ENCODE data around the gene POLR3C. TPM values are rescaled to one million over a fixed set of nuclear protein-coding genes. Genes with fewer than 3 reads are reported as not detected.

POLR3C gene
- total and polyA plus RNA-seq, 2 of the 13 experiments (the other 11 are each of a cell fraction or from before 2014, with no cell fraction given): 15.5 to 24.3 TPM

DNA sequence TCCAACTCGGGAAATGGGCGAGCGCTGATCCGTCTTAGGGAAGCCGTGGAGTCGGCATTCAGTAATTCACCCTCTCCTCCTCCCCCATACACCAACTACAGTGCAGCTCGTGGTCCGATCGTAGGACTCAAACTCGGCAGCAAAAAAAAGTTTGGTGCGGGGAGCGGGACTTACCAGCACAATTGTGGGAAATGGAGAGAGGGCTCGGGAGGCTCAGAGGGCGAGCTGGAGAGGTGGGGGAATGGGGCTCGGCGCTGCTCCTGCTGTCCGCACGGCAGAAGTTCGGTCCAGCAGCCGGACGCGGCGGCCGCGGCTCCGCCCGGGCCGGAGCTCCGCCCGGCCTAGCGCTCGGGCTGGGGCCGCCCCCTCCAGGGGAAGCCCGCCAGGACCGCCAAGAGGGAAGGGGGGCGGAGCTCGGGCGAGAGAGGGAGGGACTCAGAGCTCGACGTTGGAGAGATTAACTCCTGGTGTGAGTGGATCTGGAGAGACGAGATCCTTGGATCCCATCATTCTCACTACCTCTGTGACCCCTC is 35.6 kb downstream of the POLR3C start (continued):
- no peak for TF ChIP-seq CCDC6 (CRISPR knock-in tag; IDR thresholded peaks at IDR 0.05)
- TF ChIP-seq, protein P1, sequence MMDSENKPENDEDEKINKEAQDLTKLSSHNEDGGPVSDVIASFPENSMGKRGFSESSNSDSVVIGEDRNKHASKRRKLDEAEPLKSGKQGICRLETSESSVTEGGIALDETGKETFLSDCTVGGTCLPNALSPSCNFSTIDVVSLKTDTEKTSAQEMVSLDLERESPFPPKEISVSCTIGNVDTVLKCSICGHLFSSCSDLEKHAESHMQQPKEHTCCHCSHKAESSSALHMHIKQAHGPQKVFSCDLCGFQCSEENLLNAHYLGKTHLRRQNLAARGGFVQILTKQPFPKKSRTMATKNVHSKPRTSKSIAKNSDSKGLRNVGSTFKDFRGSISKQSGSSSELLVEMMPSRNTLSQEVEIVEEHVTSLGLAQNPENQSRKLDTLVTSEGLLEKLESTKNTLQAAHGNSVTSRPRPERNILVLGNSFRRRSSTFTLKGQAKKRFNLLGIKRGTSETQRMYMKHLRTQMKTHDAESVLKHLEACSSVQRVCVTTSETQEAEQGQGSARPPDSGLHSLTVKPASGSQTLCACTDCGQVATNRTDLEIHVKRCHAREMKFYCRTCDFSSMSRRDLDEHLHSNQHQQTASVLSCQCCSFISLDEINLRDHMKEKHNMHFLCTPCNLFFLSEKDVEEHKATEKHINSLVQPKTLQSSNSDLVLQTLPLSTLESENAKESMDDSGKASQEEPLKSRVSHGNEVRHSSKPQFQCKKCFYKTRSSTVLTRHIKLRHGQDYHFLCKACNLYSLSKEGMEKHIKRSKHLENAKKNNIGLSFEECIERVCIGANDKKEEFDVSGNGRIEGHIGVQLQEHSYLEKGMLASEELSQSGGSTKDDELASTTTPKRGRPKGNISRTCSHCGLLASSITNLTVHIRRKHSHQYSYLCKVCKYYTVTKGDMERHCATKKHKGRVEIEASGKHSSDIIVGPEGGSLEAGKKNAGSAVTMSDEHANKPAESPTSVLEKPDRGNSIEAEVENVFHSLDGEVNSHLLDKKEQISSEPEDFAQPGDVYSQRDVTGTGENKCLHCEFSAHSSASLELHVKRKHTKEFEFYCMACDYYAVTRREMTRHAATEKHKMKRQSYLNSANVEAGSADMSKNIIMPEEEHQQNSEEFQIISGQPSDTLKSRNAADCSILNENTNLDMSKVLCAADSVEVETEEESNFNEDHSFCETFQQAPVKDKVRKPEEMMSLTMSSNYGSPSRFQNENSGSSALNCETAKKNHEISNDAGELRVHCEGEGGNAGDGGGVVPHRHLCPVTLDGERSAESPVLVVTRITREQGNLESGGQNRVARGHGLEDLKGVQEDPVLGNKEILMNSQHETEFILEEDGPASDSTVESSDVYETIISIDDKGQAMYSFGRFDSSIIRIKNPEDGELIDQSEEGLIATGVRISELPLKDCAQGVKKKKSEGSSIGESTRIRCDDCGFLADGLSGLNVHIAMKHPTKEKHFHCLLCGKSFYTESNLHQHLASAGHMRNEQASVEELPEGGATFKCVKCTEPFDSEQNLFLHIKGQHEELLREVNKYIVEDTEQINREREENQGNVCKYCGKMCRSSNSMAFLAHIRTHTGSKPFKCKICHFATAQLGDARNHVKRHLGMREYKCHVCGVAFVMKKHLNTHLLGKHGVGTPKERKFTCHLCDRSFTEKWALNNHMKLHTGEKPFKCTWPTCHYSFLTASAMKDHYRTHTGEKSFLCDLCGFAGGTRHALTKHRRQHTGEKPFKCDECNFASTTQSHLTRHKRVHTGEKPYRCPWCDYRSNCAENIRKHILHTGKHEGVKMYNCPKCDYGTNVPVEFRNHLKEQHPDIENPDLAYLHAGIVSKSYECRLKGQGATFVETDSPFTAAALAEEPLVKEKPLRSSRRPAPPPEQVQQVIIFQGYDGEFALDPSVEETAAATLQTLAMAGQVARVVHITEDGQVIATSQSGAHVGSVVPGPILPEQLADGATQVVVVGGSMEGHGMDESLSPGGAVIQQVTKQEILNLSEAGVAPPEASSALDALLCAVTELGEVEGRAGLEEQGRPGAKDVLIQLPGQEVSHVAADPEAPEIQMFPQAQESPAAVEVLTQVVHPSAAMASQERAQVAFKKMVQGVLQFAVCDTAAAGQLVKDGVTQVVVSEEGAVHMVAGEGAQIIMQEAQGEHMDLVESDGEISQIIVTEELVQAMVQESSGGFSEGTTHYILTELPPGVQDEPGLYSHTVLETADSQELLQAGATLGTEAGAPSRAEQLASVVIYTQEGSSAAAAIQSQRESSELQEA (CRISPR knock-in tag; IDR thresholded peaks at IDR 0.05; ENCODE audit: not compliant biosample characterization): no peak
- no peak for TF ChIP-seq ZBTB20 (CRISPR knock-in tag; IDR thresholded peaks at IDR 0.05; ENCODE audit: borderline replicate concordance, low read depth)
- TF ChIP-seq POLR2AphosphoS5 (IDR thresholded peaks at IDR 0.05; ENCODE audit: low read depth, low read length): peak; percentile 30; the same call in 1 of the 2 replicates
- TF ChIP-seq ZNF382 (CRISPR knock-in tag; IDR thresholded peaks at IDR 0.05; ENCODE audit: borderline replicate concordance): no peak
- no peak for TF ChIP-seq CBX5 (CRISPR knock-in tag; IDR thresholded peaks at IDR 0.05; ENCODE audit: borderline replicate concordance)
- 0 out of 2 replicates have a peak, but pooled peaks have one; percentile 16 for TF ChIP-seq ZNF619 (CRISPR knock-in tag; IDR thresholded peaks at IDR 0.05)
- TF ChIP-seq, protein P2, sequence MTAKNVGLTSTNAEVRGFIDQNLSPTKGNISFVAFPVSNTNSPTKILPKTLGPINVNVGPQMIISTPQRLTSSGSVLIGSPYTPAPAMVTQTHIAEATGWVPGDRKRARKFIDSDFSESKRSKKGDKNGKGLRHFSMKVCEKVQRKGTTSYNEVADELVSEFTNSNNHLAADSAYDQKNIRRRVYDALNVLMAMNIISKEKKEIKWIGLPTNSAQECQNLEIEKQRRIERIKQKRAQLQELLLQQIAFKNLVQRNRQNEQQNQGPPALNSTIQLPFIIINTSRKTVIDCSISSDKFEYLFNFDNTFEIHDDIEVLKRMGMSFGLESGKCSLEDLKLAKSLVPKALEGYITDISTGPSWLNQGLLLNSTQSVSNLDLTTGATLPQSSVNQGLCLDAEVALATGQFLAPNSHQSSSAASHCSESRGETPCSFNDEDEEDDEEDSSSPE (CRISPR knock-in tag; IDR thresholded peaks at IDR 0.05): peak; percentile 63
- TF ChIP-seq, protein P3, sequence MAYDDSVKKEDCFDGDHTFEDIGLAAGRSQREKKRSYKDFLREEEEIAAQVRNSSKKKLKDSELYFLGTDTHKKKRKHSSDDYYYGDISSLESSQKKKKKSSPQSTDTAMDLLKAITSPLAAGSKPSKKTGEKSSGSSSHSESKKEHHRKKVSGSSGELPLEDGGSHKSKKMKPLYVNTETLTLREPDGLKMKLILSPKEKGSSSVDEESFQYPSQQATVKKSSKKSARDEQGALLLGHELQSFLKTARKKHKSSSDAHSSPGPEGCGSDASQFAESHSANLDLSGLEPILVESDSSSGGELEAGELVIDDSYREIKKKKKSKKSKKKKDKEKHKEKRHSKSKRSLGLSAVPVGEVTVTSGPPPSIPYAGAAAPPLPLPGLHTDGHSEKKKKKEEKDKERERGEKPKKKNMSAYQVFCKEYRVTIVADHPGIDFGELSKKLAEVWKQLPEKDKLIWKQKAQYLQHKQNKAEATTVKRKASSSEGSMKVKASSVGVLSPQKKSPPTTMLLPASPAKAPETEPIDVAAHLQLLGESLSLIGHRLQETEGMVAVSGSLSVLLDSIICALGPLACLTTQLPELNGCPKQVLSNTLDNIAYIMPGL (CRISPR knock-in tag; IDR thresholded peaks at IDR 0.05; ENCODE audit: borderline replicate concordance in 1 of 2, low read depth in 1 of 2): peak; percentile 13 to 48; a peak in 2 of 4 replicates
- 0 out of 2 replicates have a peak, but pooled peaks have one; percentile 13 for TF ChIP-seq ZBTB38 (CRISPR knock-in tag; IDR thresholded peaks at IDR 0.05)
- TF ChIP-seq ARNTL (CRISPR knock-in tag; IDR thresholded peaks at IDR 0.05): 0 out of 2 replicates have a peak, but pooled peaks have one; percentile 7
- TF ChIP-seq TBX2 (CRISPR knock-in tag; IDR thresholded peaks at IDR 0.05; ENCODE audit: borderline replicate concordance): 0 out of 2 replicates have a peak, but pooled peaks have one; percentile 39
- TF ChIP-seq, protein P4, sequence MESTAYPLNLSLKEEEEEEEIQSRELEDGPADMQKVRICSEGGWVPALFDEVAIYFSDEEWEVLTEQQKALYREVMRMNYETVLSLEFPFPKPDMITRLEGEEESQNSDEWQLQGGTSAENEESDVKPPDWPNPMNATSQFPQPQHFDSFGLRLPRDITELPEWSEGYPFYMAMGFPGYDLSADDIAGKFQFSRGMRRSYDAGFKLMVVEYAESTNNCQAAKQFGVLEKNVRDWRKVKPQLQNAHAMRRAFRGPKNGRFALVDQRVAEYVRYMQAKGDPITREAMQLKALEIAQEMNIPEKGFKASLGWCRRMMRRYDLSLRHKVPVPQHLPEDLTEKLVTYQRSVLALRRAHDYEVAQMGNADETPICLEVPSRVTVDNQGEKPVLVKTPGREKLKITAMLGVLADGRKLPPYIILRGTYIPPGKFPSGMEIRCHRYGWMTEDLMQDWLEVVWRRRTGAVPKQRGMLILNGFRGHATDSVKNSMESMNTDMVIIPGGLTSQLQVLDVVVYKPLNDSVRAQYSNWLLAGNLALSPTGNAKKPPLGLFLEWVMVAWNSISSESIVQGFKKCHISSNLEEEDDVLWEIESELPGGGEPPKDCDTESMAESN (CRISPR knock-in tag; conservative IDR thresholded peaks at IDR 0.05): 0 out of 2 replicates have a peak, but pooled peaks have one; percentile 20
- peak; percentile 55; the same call in 1 of the 2 replicates for TF ChIP-seq ZNF607 (CRISPR knock-in tag; IDR thresholded peaks at IDR 0.05; ENCODE audit: borderline replicate concordance)
- 0 out of 2 replicates have a peak, but pooled peaks have one; percentile 13 for TF ChIP-seq ZNF563 (CRISPR knock-in tag; IDR thresholded peaks at IDR 0.05)
